Hindlimb muscle (tissue), 1 donor: ENCODE results near the gene ZBTB8A. TPM values are rescaled to one million over a fixed set of nuclear protein-coding genes. Genes with fewer than 3 reads are reported as not detected.

Source experiments
- polyA plus RNA-seq: library from polyadenylated mRNA; unstranded; fragments of 120-200 nt; gene quantifications from one replicate; pipeline ENCODE4 v1.2.1, GENCODE V29; 2013; ENCODE audit not compliant: insufficient read length

The ZBTB8A gene
- polyA plus RNA-seq, 1 donor = 10.5 TPM

Other genes with a start within 250 kb of the ZBTB8A start
- 43.7 TPM for gene HDAC1, start 247.3 kb upstream of the ZBTB8A start, polyA plus RNA-seq
- gene MARCKSL1, start 203.2 kb upstream of the ZBTB8A start, polyA plus RNA-seq = 173 TPM
- 7.4 TPM for gene FAM229A, start 176.9 kb upstream of the ZBTB8A start, polyA plus RNA-seq
- gene TSSK3, start 176.9 kb upstream of the ZBTB8A start, polyA plus RNA-seq = 3.3 TPM
- gene BSDC1, start 145.0 kb upstream of the ZBTB8A start, polyA plus RNA-seq = 39.8 TPM
- 0.14 TPM for gene ZBTB8B, start 74.4 kb upstream of the ZBTB8A start, polyA plus RNA-seq
- gene ZBTB8OS, start 111.1 kb downstream of the ZBTB8A start, polyA plus RNA-seq = 23.2 TPM
- 149 TPM for gene RBBP4, start 111.8 kb downstream of the ZBTB8A start, polyA plus RNA-seq
- 51.6 TPM for gene SYNC, start 163.3 kb downstream of the ZBTB8A start, polyA plus RNA-seq